H9 (cell line): Measurements from ENCODE around the gene GORAB. TPM values are rescaled to one million over a fixed set of nuclear protein-coding genes. Genes with fewer than 3 reads are reported as not detected.

Experiments used
- DNase-seq: peaks from one replicate; pipeline ENCODE4 v3.0.0-alpha.2; 2017
- H2AFZ ChIP-seq: one replicate; pipeline ENCODE4 v1.6.1; 2013; ENCODE audit warnings: mild to moderate bottlenecking, low read length, control low read depth, moderate library complexity
- H2AK5ac ChIP-seq: 2 replicates; pipeline ENCODE4 v1.6.1; 2013; ENCODE audit warnings: low read length, control low read depth, mixed read lengths; ENCODE audit not compliant: insufficient read length
- H2BK120ac ChIP-seq: one replicate; pipeline ENCODE4 v1.6.1; 2013; ENCODE audit warnings: low read depth, mild to moderate bottlenecking, low read length, control low read depth, inconsistent platforms; ENCODE audit not compliant: poor library complexity, severe bottlenecking
- H2BK12ac ChIP-seq: 2 replicates; pipeline ENCODE4 v1.6.1; 2013; ENCODE audit warnings: low read length, control low read depth, mixed read lengths, low read depth; ENCODE audit not compliant: insufficient read length
- H2BK15ac ChIP-seq: 2 replicates; pipeline ENCODE4 v1.6.1; 2013; ENCODE audit warnings: low read depth, low read length, control low read depth
- H2BK20ac ChIP-seq: one replicate; pipeline ENCODE4 v1.6.1; 2013; ENCODE audit warnings: low read depth, mild to moderate bottlenecking, low read length, control low read depth, inconsistent platforms; ENCODE audit not compliant: poor library complexity, severe bottlenecking
- H2BK5ac ChIP-seq: 2 replicates; pipeline ENCODE4 v1.6.1; 2013; ENCODE audit warnings: low read length, control low read depth, mixed read lengths; ENCODE audit not compliant: insufficient read length
- H3K14ac ChIP-seq: 2 replicates; pipeline ENCODE4 v1.6.1; 2013; ENCODE audit warnings: low read length, control low read depth; ENCODE audit not compliant: insufficient read depth
- H3K18ac ChIP-seq: 2 replicates; pipeline ENCODE4 v1.6.1; 2013; ENCODE audit warnings: low read depth, mild to moderate bottlenecking, mixed read lengths, low read length, control low read depth; ENCODE audit not compliant: insufficient read length
- H3K23ac ChIP-seq: 2 replicates; pipeline ENCODE4 v1.6.1; 2013; ENCODE audit warnings: low read length, control low read depth, mixed read lengths, low read depth; ENCODE audit not compliant: insufficient read length
- H3K23me2 ChIP-seq: 2 replicates; pipeline ENCODE4 v1.6.1; 2013; ENCODE audit warnings: low read depth, mild to moderate bottlenecking, mixed read lengths, low read length, control low read depth; ENCODE audit not compliant: insufficient read length, poor library complexity, severe bottlenecking
- H3K27ac ChIP-seq: 2 replicates; pipeline ENCODE4 v1.5.1; 2013; ENCODE audit warnings: low read length, control low read depth, mixed read lengths, low read depth; ENCODE audit not compliant: insufficient read length
- H3K27me3 ChIP-seq: 2 replicates; pipeline ENCODE4 v1.6.1; 2013; ENCODE audit warnings: low read length, control low read depth, inconsistent platforms; ENCODE audit not compliant: insufficient read depth
- H3K4ac ChIP-seq: 2 replicates; pipeline ENCODE4 v1.6.1; 2013; ENCODE audit warnings: low read depth, mild to moderate bottlenecking, control low read depth, inconsistent platforms, low read length, moderate library complexity
- H3K4me1 ChIP-seq: 2 replicates; pipeline ENCODE4 v1.6.1; 2013; ENCODE audit warnings: low read length, control low read depth, inconsistent platforms; ENCODE audit not compliant: insufficient read depth
- H3K4me2 ChIP-seq: 2 replicates; pipeline ENCODE4 v1.6.1; 2013; ENCODE audit warnings: low read length, control low read depth, mixed read lengths; ENCODE audit not compliant: insufficient read length, insufficient read depth
- H3K56ac ChIP-seq: 2 replicates; pipeline ENCODE4 v1.6.1; 2013; ENCODE audit warnings: low read depth, mild to moderate bottlenecking, mixed read lengths, low read length, control low read depth; ENCODE audit not compliant: insufficient read length
- H3K79me1 ChIP-seq: 2 replicates; pipeline ENCODE4 v1.6.1; 2013; ENCODE audit warnings: low read depth, mild to moderate bottlenecking, moderate library complexity, low read length, control low read depth, inconsistent platforms; ENCODE audit not compliant: insufficient read depth, poor library complexity, severe bottlenecking
- H3K79me2 ChIP-seq: 2 replicates; pipeline ENCODE4 v1.6.1; 2013; ENCODE audit warnings: low read length, control low read depth, inconsistent platforms; ENCODE audit not compliant: insufficient read depth
- H3K9ac ChIP-seq: 2 replicates; pipeline ENCODE4 v1.6.1; 2013; ENCODE audit warnings: low read length, control low read depth, mixed read lengths; ENCODE audit not compliant: insufficient read length; ENCODE audit errors: extremely low read depth
- H3K9me3 ChIP-seq: one replicate; pipeline ENCODE4 v1.6.1; 2013; ENCODE audit warnings: low read depth, low read length, inconsistent platforms; ENCODE audit not compliant: control insufficient read depth
- H3T11ph ChIP-seq: one replicate; pipeline ENCODE4 v1.6.1; 2013; ENCODE audit warnings: mild to moderate bottlenecking, low read length, control low read depth, inconsistent platforms
- H4K20me1 ChIP-seq: one replicate; pipeline ENCODE4 v1.6.1; 2013; ENCODE audit not compliant: control insufficient read depth, insufficient read length, insufficient read depth
- H4K5ac ChIP-seq: 2 replicates; pipeline ENCODE4 v1.6.1; 2013; ENCODE audit warnings: low read depth, mild to moderate bottlenecking, mixed read lengths, low read length, control low read depth; ENCODE audit not compliant: insufficient read length
- H4K8ac ChIP-seq: replicated peaks from 2 replicates; pipeline ENCODE4 v1.6.1; 2013; ENCODE audit warnings: low read length, control low read depth, mixed read lengths, low read depth; ENCODE audit not compliant: insufficient read length
- H4K91ac ChIP-seq: 2 replicates; pipeline ENCODE4 v1.6.1; 2013; ENCODE audit warnings: low read depth, mild to moderate bottlenecking, moderate library complexity, mixed read lengths, low read length, control low read depth; ENCODE audit not compliant: insufficient read length
- H3K27ac Mint-ChIP-seq, 3 experiments: 2 replicates in 2 of 3; 3 replicates in 1 of 3; pipeline ENCODE4 v1.8.0; 2020 to 2021; ENCODE audit warnings: mixed read lengths in 3 of 3, mild to moderate bottlenecking in 1 of 3, moderate library complexity in 1 of 3
- H3K27me3 Mint-ChIP-seq: 2 replicates; pipeline ENCODE4 v1.8.0; 2021; ENCODE audit warnings: low read depth, mild to moderate bottlenecking, moderate library complexity, mixed read lengths
- H3K36me3 Mint-ChIP-seq, 3 experiments: 2 replicates in 2 of 3; 3 replicates in 1 of 3; pipeline ENCODE4 v1.8.0; 2020 to 2021; ENCODE audit warnings: low read depth in 3 of 3, mixed read lengths in 3 of 3; ENCODE audit not compliant: insufficient read depth in 1 of 3
- H3K4me1 Mint-ChIP-seq, 2 experiments: 2 replicates each; pipeline ENCODE4 v1.8.0; 2020; ENCODE audit warnings: mixed read lengths in 2 of 2
- H3K4me3 Mint-ChIP-seq, 2 experiments: 2 replicates in 1 of 2; 3 replicates in 1 of 2; pipeline ENCODE4 v1.8.0; 2020 to 2021; ENCODE audit warnings: mild to moderate bottlenecking in 2 of 2, mixed read lengths in 2 of 2, moderate library complexity in 1 of 2
- H3K9me3 Mint-ChIP-seq, 2 experiments: 2 replicates in 1 of 2; 3 replicates in 1 of 2; pipeline ENCODE4 v1.8.0; 2020; ENCODE audit warnings: mild to moderate bottlenecking in 2 of 2, mixed read lengths in 2 of 2, moderate library complexity in 1 of 2
- WGBS: extraction: QIAGEN DNeasy Blood & Tissue Kit; methylation state at CpG from one replicate; pipeline ENCODE4 v1.1.7; 2013; ENCODE audit warnings: missing lambda C conversion rate, low lambda C conversion rate, mixed read lengths; ENCODE audit not compliant: insufficient read length; ENCODE audit errors: extremely low coverage; 5-methylcytosine and 5-hydroxymethylcytosine counted together
- total RNA-seq: library from RNA; stranded (reverse); gene quantifications from 2 replicates; pipeline ENCODE4 v1.2.1, GENCODE V29; 2021
- TF ChIP-seq, protein P1 (sequence below): fragments of 200-600 bp; sonication (generic); conservative IDR thresholded peaks from 3 replicates; pipeline ENCODE4 v1.8.0; 2021; ENCODE audit warnings: antibody characterized with exemption, mild to moderate bottlenecking

Gene GORAB
- total RNA-seq, 1 experiment from 2014 or later, result 17.8 TPM

DNA sequence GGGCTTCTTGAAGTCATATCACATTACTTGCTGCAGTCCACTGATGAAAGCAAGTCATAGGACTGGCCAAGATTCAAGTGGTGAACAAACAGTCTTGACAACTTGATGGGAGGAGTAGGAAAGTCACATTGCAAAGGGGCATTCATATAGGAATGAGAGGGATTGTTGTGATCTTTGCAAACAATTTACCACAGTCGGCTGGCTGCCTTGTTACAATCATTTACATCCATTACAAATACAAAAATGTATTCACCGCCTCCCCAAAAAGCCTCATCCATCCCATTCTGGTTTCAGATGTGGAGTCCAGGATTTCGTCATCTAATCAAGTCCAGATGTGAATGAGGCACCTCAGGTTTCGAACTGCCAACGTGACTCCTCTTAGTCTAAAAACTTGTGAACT is 26.8 kb downstream of the GORAB start:
- Histone ChIP-seq H2BK120ac (no peak overlapping the region), H3K27ac (no peak overlapping the region), H3K79me2 (no peaks in the 10 kb centered on the region), H3K9me3 (no peaks in the 10 kb centered on the region), H2AFZ (no peak overlapping the region), H3K56ac (no peak overlapping the region), H3K9ac (no peak overlapping the region), H3K79me1 (no peaks in the 10 kb centered on the region), H3T11ph (no peak overlapping the region), H4K20me1 (no peaks in the 10 kb centered on the region), H3K23ac (no peak overlapping the region), H2AK5ac (no peak overlapping the region), H2BK20ac (no peak overlapping the region), H3K4me2 (no peak overlapping the region), H4K91ac (no peak overlapping the region), H3K18ac (no peak overlapping the region), H2BK15ac (no peak overlapping the region), H2BK5ac (no peak overlapping the region), H3K14ac (no peak overlapping the region), H3K4ac (no peak overlapping the region), H4K5ac (no peak overlapping the region), H2BK12ac (no peak overlapping the region), H3K4me1 (peaks cover 5% of the 10 kb centered on the region), H3K23me2 (no peaks in the 10 kb centered on the region), H3K27me3 (no peaks in the 10 kb centered on the region), H4K8ac (no peak overlapping the region)
- TF ChIP-seq, protein P1, sequence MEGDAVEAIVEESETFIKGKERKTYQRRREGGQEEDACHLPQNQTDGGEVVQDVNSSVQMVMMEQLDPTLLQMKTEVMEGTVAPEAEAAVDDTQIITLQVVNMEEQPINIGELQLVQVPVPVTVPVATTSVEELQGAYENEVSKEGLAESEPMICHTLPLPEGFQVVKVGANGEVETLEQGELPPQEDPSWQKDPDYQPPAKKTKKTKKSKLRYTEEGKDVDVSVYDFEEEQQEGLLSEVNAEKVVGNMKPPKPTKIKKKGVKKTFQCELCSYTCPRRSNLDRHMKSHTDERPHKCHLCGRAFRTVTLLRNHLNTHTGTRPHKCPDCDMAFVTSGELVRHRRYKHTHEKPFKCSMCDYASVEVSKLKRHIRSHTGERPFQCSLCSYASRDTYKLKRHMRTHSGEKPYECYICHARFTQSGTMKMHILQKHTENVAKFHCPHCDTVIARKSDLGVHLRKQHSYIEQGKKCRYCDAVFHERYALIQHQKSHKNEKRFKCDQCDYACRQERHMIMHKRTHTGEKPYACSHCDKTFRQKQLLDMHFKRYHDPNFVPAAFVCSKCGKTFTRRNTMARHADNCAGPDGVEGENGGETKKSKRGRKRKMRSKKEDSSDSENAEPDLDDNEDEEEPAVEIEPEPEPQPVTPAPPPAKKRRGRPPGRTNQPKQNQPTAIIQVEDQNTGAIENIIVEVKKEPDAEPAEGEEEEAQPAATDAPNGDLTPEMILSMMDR, result no peak
- Mint-ChIP-seq H3K27ac (no peak overlapping the region), H3K27me3 (no peaks in the 10 kb centered on the region), H3K36me3 (peaks cover 1 to 12% (median 11%) of the 10 kb centered on the region in 3 experiments; a peak in 3 of 7 replicates), H3K4me3 (no peak overlapping the region), H3K4me1 (peaks cover 14 to 19% of the 10 kb centered on the region in 2 experiments), H3K9me3 (no peaks in the 10 kb centered on the region)
- DNase-seq, result no peak
- no CpG with 5 or more reads among the region's 5 CpGs for WGBS
